Renal cortical epithelial cell (primary cell): ENCODE data around the gene PTCH2. TPM values are rescaled to one million over a fixed set of nuclear protein-coding genes. Genes with fewer than 3 reads are reported as not detected.

Source experiments
- DNase-seq: peaks from one replicate; pipeline ENCODE4 v3.0.0-alpha.2; 2011; ENCODE audit warnings: low read depth
- total RNA-seq: library from RNA; depleted of rRNA; stranded (reverse); fragments of >200 nt; gene quantifications from 2 replicates; pipeline ENCODE4 v1.2.3, GENCODE V29; 2014

The PTCH2 gene, protein sequence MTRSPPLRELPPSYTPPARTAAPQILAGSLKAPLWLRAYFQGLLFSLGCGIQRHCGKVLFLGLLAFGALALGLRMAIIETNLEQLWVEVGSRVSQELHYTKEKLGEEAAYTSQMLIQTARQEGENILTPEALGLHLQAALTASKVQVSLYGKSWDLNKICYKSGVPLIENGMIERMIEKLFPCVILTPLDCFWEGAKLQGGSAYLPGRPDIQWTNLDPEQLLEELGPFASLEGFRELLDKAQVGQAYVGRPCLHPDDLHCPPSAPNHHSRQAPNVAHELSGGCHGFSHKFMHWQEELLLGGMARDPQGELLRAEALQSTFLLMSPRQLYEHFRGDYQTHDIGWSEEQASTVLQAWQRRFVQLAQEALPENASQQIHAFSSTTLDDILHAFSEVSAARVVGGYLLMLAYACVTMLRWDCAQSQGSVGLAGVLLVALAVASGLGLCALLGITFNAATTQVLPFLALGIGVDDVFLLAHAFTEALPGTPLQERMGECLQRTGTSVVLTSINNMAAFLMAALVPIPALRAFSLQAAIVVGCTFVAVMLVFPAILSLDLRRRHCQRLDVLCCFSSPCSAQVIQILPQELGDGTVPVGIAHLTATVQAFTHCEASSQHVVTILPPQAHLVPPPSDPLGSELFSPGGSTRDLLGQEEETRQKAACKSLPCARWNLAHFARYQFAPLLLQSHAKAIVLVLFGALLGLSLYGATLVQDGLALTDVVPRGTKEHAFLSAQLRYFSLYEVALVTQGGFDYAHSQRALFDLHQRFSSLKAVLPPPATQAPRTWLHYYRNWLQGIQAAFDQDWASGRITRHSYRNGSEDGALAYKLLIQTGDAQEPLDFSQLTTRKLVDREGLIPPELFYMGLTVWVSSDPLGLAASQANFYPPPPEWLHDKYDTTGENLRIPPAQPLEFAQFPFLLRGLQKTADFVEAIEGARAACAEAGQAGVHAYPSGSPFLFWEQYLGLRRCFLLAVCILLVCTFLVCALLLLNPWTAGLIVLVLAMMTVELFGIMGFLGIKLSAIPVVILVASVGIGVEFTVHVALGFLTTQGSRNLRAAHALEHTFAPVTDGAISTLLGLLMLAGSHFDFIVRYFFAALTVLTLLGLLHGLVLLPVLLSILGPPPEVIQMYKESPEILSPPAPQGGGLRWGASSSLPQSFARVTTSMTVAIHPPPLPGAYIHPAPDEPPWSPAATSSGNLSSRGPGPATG
- total RNA-seq = 0.10 TPM in 1 of 2 replicates, not detected in the other

DNA sequence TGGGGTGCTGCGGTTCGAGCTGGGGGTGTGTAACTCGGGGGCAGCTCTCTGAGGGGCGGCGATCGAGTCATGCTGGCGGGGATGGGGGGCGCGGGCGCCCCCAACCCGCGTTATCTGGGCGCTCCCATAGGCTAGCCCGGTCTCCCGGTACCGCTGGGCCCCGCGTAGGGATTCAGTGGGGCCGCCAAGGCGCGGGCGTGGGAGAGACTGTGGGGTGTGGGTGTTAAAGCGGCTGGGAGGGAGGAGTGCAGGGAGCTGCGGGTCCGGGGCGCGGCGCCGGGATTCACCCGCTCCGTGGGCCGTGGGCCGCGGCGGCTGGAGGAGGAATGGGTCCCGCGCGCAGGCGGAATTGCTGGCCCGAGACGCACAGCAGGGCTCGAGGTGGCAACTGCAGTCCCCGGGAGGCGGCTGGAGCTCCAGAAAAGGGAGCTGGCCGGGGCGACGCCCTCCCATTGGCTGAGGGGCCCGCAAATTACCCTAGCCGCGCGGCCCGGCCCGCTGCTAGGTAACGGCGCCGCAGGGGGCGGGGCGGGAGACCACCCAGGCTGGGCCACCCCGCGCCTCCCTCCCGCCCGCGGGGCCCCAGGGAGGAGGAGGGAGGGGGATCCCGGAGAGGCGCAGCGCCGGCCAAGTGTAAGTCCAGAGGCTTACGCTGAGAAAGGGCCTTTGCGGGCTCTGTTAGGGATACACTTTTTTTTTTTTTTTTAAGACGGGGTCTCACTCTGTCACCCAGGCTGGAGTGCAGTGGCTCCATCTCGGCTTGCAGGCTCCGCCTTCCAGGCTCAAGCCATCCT, at the start of gene PTCH2:
PTCH2 (minus strand) TSS at position 392 of the 794 bp plus-strand sequence; CDS start at position 71, 321 bp downstream.
- DNase-seq = no peak

DNA sequence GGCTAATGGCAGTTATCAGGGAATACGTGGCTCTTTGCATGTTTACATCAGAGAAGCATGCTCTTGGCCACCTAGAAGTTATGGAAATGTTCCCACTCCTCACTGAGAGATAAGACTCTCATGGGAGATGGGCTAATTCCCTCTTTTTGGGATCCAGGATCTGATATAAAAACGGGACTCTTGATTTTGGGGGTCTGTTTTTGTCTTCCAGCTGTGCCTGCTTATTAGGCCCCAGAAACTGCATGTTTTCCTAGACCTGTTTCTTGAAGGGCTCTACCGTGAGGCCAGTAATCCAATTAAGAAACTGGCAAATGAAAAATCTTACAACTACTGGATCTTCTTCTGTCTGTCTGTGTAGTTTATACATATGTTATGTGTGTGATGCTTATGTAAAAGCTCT, 47.0 kb upstream of the PTCH2 start:
- no peak for DNase-seq

DNA sequence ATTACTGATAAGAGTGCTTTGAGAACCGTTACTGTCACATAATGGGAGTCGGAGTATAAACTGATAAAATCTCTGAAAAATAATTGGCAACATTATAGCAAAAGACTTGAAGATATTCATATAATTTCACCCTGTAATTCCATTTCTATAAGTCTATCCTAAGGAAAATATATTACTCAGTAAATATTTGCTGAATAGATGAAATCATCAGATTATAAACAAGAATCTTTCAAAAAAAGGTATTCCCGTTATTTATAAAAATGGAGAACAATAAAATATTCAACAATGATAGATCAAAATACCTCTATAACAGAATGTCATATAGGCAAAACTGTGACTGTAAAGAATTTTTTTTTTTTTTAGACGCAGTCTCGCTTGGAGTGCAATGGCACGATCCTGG, 42.4 kb upstream of the PTCH2 start:
- no peak for DNase-seq

DNA sequence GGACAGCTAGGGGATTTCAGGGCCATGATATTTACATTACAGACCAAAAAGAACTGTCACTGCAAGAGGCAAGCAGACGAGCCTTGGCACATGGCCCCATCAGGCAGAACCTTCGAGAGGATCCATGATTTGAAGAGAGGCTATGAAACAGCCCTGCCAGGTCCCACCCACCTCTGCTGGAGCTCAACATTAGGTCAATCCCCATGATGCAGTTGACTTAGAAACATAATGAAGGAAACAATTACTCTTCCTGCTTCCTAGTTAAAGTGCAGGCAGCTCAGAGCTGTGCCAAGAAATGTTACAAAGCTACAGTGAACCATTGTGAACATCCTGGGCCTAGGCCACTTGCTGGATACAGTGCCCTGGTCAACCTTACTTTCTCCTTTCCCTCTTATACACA, 41.7 kb upstream of the PTCH2 start:
- DNase-seq = no peak

DNA sequence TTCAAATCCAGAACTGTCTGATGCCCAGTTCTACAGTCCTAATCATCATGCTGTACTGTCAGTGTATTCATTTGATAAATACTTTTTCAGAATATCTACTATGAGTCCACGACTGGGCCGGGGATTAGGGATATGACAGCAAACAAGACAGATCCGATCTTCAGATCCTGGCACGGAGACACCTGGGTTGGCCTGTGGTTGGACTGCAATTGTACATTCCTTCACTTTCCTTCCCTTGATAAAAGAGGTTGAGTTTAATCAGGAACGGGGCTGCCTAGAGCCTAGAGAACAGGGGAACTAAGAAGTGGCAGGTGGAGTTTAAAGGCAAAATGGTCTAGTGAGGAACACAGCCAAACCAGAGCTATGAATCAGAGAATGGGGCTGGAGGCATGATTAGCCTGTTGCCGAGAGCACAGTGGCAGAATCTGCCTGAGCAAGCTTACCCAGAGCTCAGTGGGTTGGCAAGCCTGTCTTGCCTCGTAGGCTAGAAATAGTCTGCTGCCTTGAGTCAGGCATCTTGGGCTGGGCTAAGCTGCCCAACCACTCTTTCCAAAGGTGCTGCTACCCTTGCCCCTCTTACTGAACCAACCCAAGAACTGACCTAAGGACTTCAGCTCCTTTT, 38.1 kb upstream of the PTCH2 start:
- peak; percentile 29 for DNase-seq

DNA sequence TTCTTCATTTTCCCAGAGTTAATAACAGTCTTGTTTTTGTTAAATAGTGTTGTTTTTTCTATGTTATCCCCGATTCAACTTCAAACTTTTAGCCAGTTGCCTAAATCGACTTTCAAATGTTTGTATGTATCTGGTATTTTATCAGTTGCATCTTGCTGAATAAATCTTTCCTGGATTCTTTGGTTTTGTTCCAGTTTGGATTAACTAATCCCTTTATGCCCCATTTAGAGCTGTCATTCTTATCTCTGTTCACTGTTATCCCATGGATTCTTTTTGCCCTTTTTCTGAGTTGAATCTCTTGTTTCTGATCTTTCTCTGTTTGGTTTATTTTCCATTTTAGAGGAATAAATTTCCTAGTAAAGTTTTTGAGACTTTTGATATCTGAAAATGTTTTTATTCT, 31.1 kb upstream of the PTCH2 start:
- DNase-seq = no peak

DNA sequence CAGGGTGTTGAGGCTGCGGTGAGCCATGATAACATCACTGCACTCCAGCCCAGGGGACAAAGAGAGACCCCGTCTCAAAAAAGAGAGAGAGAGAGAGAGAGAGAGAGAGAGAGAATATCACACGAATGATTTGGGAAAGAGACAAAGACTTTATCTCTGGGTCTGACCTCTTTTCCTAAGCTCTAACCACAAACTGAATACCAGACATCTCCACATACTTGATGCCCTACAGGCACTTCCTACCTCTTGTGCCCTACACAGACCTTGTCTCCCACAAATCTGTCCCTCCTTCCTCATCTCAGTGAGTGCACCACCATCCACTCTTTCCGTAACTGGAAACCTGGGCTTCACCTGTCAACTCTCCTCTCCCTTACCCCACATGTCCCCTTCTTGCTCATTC, 27.0 kb upstream of the PTCH2 start:
- DNase-seq = no peak

DNA sequence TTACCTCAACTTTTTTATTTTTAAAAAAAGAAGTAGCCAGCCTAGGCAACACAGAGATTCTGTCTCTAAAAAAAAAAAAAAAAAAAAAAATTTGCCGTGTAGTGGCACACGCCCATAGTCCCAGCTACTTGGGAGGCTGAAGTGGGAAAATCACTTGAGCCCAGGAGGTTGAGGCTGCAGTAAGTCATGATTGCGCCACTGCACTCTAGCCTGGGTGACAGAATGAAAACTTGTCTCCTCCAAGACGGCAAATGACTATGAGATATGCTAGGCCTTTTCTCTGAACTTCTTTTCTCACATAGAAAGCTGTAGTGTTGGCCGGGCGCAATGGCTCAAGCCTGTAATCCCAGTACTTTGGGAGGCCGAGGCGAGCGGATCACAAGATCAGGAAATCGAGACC, 24.7 kb upstream of the PTCH2 start:
- DNase-seq = no peak

DNA sequence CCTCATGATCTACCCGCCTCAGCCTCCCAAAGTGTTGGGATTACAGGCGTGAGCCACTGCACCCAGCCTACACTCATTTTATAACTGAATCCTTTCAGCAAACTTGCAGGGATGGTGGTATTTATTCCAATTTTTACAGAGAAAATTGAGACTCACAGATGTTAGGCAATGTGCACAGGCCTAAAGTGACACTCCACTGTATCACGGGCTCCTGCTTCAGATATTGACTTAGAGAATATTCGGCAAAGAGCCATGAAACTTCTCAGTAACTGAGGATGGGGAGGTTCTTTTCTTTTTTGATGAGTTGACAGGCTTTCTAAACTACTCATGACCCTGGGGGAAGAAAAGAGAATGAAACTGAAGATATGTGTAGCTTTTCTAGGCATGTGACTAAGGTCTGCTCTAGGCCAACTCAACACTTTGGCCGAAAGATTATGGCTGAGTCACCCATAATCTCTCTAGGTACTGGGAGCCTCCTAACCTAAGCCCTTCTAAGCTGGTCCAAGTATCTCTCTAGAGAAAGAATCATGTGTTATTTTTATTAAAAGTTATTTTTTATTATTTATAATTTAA, 19.9 kb upstream of the PTCH2 start:
- DNase-seq = no peak

DNA sequence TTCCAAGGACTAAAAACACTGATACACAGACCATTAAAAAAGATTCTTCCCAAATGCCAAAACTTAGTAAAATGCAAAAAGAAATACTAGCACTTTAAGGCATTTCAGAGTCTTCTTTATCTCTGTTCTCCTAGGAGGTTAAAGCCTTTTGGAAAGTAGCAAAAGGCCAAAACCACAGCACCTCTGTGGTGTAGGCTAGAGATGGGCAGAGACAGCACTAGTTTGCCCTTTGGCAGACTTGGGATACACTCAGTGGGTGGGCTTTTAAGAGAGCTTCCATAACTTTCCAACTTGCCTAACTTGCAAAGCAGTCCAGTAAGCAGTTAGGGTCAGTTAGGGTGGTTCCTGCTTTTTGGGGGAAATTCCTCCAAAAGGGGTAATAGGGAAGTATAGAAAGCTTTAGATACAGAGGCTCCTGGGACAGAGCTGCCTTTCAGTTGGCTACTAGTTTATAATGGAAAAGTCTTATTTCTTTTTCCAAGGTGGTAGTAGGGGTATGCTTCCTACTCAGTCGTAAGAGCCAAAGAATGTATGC, 17.9 kb upstream of the PTCH2 start:
- DNase-seq = no peak

DNA sequence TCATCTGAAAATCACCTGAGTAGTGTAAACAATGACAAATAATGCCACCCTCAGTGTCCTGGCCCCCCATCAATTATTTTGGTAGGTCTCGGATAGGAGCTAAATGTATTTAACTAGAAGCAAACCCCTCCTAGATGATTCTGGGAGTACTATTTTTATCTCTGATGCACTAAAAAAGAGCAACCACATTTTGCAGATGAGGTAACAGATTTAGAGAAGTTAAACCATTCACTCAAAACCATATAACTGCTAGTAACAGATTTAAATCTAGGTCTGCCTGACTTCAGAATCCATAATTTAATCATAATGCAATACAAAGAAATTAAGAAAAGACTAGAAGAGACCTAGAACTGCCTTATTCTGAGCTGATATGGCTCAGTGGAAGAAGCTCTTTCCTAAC, 17.3 kb upstream of the PTCH2 start:
- no peak for DNase-seq

DNA sequence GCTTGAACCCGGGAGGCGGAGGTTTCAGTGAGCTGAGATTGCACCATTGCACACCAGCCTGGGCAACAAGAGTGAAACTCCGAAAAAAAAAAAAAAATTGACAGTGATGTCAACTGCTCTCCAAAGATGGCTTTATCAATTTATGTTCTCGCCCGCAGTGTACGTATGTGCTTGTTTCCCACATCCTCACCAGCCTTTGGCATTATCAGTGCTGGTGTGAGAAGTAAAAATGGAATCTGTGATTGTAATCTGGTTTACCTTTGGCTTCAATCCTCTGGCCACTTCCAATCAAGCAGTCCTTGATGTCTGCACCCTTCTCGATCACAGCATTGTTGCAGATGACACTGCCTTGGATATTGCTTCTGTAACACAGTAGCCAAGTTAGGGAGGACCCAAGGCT, 14.4 kb upstream of the PTCH2 start:
- DNase-seq = no peak

DNA sequence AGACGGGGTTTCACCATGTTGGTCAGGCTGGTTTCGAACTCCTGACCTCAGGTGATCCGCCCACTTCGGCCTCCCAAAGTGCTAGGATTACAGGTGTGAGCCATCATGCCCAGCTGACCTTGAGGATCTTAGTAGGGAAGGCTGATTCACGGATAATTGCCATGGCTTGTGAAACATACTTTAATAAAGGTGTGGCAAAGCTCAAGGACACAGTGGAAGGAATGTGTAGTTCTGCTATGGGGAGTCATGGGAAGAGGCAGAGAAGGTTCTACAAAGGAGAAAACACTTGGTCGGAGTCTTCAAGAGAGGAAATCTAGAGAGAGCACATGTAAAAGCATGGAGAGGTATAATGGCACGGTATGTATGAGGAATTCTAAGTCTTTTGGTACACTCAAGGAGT, 12.7 kb upstream of the PTCH2 start:
- no peak for DNase-seq

DNA sequence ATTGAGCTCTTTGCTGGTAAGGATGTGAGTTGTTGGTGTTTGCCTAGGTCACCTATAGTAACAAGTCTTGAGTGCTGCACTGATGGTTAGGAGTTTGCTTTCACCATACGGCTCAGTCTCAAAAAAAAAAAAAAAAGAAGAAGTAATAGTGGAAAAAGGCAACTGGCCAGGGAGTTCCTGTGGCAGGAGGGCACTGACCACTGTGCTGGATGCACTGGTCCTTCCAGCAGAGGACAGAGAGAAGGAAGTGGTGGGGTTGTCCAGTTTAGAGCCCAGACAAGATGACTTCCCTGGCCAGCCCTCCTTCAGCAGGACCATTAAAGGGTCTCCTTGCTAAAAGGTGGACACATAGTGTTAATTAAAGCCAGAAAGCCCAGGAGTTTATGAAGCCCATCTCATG, 11.9 kb upstream of the PTCH2 start:
- no peak for DNase-seq

DNA sequence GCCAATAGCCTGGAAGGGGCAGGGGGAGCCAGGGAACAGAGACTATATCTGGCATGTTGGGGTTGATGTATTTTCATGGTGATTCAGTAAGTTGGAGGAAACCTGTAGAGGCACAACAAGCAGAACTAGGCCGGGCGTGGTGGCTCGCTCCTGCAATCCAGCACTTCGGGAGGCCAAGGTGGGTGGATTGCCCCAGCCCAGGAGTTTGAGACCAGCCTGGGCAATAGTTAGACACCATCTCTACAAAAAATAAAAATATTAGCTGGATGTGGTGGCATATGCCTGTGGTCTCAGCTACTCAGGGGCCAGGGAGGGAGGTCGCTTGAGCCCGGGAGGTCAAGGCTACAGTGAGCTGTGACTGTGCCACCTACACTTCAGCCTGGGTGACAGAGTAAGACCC, 10.1 kb upstream of the PTCH2 start:
- DNase-seq = no peak

DNA sequence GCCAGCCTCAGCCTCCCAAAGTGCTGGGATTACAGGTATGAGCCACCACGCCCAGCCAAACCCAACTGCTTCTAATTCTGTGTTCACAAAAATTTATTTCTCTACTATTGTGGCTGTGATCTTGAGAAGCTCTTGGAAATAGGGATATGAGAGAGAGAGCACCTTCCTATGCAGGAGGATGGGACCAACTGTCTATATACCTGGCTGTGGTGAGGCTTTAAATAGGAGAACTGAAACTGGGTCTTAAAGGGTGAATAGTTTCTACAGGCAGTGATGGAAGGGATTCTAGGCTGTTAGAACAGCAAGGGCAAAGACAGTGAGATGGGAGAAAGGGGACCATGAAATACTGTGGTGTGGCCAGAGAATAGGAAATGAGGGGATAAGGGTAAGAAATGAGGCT, 8.3 kb upstream of the PTCH2 start:
- no peak for DNase-seq

DNA sequence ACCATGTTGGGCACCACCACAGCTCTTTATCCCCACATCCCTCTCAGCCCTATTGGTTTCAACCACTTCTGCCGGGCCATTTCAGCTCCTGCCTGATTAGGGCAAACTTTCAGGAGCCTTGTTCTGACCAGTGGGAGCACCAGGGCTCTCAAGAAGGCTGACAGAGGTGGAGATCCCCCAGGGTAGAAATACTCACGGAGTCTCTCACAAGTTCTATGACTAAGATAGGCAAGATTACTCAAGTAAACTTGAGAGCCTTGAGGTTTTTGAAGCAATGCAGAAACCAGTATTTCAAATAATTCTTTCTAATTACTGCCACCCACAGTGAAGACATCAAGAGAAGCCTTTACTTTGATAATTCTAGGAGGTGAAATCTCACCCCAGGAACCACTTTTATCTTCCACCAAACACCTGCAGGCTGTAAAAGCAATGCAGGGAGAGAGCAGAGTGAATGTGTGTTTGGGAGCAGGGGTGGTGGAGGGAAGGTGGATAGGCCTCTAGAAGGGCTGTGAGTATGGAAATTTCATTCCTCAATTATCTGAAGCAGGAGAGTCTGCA, 6.6 kb upstream of the PTCH2 start:
- DNase-seq = no peak

DNA sequence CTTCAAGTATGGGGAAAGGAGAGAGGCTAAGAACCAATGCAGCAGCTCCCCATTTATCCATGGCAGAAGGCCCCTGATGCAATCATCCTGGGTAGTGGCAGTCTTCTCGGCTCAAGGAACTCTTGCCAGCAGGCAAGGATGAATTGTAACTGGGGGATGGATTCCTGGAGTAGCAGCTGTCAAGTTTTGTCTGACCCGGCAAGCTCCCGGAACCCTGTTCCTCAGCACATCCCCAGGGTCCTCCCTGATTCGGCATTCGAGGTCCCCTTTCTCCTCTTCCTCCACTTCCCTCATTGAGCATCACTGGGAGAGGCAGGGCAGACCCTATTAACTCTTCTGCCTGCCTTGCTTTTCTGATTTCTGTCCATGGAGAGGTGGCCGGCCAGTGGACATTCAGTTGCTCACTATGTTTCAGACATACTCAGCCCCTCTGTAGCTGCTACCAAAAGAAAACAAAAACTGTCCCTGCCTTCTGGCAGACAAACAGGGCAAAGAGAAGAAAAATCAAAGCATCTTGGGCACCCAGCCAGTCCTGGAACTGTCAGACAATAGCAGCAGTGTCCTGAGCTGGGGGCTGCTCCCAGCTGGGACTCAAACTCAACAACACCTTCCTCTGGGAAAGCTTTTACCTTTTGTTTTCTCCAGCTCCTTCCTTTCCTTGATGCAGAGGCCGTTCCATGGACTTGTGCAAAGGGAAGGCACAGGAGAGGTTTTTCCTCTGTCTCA, 5.6 kb upstream of the PTCH2 start:
- DNase-seq = no peak

DNA sequence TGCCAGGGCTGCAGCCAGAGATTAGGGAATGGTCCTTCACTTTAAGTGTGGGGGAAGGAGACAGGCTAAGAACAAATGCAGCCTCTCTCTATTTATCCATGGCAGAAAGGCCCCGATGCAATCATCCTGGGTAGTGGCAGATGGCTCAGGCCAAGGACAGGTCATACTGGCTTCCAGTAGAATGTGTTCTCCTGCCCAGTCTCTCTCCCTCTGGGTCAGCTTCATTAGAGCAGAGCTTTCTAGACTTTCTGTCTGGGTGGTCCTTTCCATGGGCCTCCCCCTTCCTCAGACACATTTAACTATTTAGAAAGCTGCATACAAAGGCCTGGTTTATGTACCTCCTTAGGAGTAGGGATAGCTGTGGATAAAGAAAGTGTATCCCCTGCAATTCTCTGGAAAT, 4.8 kb upstream of the PTCH2 start:
- DNase-seq = no peak
